Measurements from ENCODE around the gene CDYL2.

DNA sequence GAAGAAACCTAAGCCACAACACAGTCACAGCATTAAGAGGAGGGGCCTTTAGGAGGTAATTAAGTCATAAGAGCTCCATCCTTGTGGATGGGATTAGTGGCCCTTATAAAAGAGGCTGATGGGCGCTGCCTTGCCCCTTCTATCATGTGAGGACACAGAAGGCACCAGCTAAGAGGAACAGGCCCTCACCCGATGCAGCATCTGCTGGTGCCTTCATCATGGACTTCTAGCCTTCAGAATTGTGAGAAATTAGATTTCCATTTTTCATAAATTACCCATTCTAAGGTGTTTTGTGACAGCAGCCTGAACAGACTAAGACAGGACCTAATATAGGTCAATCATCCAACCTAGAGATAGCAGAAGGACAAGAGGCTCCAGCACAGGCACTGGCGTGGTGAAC, 120.8 kb downstream of the CDYL2 start:
- TF ChIP-seq, protein P1, sequence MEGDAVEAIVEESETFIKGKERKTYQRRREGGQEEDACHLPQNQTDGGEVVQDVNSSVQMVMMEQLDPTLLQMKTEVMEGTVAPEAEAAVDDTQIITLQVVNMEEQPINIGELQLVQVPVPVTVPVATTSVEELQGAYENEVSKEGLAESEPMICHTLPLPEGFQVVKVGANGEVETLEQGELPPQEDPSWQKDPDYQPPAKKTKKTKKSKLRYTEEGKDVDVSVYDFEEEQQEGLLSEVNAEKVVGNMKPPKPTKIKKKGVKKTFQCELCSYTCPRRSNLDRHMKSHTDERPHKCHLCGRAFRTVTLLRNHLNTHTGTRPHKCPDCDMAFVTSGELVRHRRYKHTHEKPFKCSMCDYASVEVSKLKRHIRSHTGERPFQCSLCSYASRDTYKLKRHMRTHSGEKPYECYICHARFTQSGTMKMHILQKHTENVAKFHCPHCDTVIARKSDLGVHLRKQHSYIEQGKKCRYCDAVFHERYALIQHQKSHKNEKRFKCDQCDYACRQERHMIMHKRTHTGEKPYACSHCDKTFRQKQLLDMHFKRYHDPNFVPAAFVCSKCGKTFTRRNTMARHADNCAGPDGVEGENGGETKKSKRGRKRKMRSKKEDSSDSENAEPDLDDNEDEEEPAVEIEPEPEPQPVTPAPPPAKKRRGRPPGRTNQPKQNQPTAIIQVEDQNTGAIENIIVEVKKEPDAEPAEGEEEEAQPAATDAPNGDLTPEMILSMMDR (IDR thresholded peaks at IDR 0.05): no peak
- TF ChIP-seq POLR2A (IDR thresholded peaks at IDR 0.05): no peak
